ENCODE results near the gene WDR70.

DNA sequence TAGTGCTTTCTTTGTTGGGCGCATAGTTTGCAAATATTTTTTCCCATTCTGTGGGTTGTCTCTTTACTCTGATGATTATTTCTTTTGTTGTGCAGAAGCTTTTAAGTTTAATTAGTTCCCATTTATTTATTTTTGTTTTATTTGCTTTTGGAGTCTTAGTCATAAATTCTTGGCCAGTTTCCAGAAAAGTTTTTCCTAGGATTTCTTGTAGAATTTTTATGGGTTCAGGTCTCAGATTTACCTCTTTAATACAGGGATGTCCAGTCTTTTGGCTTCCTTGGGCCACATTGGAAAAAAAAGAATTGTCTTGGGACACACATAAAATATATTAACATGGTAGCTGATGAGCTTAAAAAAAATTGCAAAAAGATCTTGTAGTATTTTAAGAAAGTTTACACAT, 122.0 kb downstream of the WDR70 start:
- TF ChIP-seq, protein P1, sequence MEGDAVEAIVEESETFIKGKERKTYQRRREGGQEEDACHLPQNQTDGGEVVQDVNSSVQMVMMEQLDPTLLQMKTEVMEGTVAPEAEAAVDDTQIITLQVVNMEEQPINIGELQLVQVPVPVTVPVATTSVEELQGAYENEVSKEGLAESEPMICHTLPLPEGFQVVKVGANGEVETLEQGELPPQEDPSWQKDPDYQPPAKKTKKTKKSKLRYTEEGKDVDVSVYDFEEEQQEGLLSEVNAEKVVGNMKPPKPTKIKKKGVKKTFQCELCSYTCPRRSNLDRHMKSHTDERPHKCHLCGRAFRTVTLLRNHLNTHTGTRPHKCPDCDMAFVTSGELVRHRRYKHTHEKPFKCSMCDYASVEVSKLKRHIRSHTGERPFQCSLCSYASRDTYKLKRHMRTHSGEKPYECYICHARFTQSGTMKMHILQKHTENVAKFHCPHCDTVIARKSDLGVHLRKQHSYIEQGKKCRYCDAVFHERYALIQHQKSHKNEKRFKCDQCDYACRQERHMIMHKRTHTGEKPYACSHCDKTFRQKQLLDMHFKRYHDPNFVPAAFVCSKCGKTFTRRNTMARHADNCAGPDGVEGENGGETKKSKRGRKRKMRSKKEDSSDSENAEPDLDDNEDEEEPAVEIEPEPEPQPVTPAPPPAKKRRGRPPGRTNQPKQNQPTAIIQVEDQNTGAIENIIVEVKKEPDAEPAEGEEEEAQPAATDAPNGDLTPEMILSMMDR (conservative IDR thresholded peaks at IDR 0.05; ENCODE audit: low read depth, low read length): no peak
- no peak for TF ChIP-seq EZH2phosphoT487 (IDR thresholded peaks at IDR 0.05; ENCODE audit: borderline replicate concordance, low read length)
- TF ChIP-seq EZH2 (IDR thresholded peaks at IDR 0.05; ENCODE audit: low read length, unreplicated experiment): no peak
